Measurements from ENCODE around the gene SOX2. TPM values are rescaled to one million over a fixed set of nuclear protein-coding genes. Genes with fewer than 3 reads are reported as not detected.

The SOX2 gene
- total RNA-seq, 2 donors from 2014 or later, result 0.33 to 1.3 TPM

- DNase-seq, result no peak
- H3K9me3 ChIP-seq, result no peaks in the 10 kb centered on the region
- no peak overlapping the region for H3K4me3 ChIP-seq
- no peak for ATAC-seq
- WGBS, 2 donors, result 11 to 12% methylated on average over 24 of the region's 24 CpGs
- TF ChIP-seq CTCF (IDR thresholded peaks at IDR 0.05) (no peak), POLR2A (IDR thresholded peaks at IDR 0.05) (no peak)
- peaks cover 12% of the 10 kb centered on the region for H3K4me1 ChIP-seq
- H3K27me3 ChIP-seq, result peaks cover 6 to 63% of the 10 kb centered on the region in 2 donors
- intact Hi-C loops (cut with DNase I), result no loop called here
- H3K27ac ChIP-seq, result no peak overlapping the region
- H3K36me3 ChIP-seq (replicated peaks in 1 of 2; ENCODE audit: insufficient read depth in 1 of 2, low read depth in 2 of 2), result no peaks in the 10 kb centered on the region
These were observed 13.5 kb downstream of the SOX2 start for GRCh38 chr3:181725131-181725731.

GRCh38 chr3:181725830-181726229 is 14.1 kb downstream of the SOX2 start:
- Histone ChIP-seq H3K9me3 (no peaks in the 10 kb centered on the region), H3K27ac (no peak overlapping the region)

GRCh38 chr3:181726351-181727330 is 14.9 kb downstream of the SOX2 start:
- H3K9me3 ChIP-seq, result no peaks in the 10 kb centered on the region
- WGBS, 2 donors, result 6 to 9% methylated on average over 57 to 62 of the region's 62 CpGs
- ATAC-seq (no peak), DNase-seq (no peak)
- no peak overlapping the region for H3K4me3 ChIP-seq
- intact Hi-C loops (cut with DNase I), result no loop called here
- H3K27me3 ChIP-seq, result peaks cover 6 to 59% of the 10 kb centered on the region in 2 donors
- no peak overlapping the region for H3K27ac ChIP-seq
- H3K36me3 ChIP-seq (replicated peaks in 1 of 2; ENCODE audit: insufficient read depth in 1 of 2, low read depth in 2 of 2), result no peaks in the 10 kb centered on the region
- TF ChIP-seq POLR2A (IDR thresholded peaks at IDR 0.05) (no peak), CTCF (IDR thresholded peaks at IDR 0.05) (no peak)
- peaks cover 12% of the 10 kb centered on the region for H3K4me1 ChIP-seq

More at GRCh38 chr3:181725830-181726229, 14.1 kb downstream of the SOX2 start:
- peaks cover 6 to 59% of the 10 kb centered on the region in 2 donors for H3K27me3 ChIP-seq
- H3K4me3 ChIP-seq, result no peak overlapping the region
- H3K4me1 ChIP-seq, result peaks cover 12% of the 10 kb centered on the region
- ATAC-seq, result no peak
- no peaks in the 10 kb centered on the region for H3K36me3 ChIP-seq (replicated peaks in 1 of 2; ENCODE audit: insufficient read depth in 1 of 2, low read depth in 2 of 2)
- TF ChIP-seq POLR2A (IDR thresholded peaks at IDR 0.05) (no peak), CTCF (IDR thresholded peaks at IDR 0.05) (no peak)
- WGBS, 2 donors, result 8 to 9% methylated on average over 15 of the region's 15 CpGs
- DNase-seq, result no peak
- intact Hi-C loops (cut with DNase I), result no loop called here

- H3K27ac ChIP-seq, result no peak overlapping the region
- ATAC-seq (no peak), DNase-seq (no peak)
- no peak for TF ChIP-seq POLR2A (IDR thresholded peaks at IDR 0.05)
- TF ChIP-seq CTCF (IDR thresholded peaks at IDR 0.05), result no peak
- intact Hi-C loops (cut with DNase I), result no loop called here
- H3K4me3 ChIP-seq, result no peak overlapping the region
- 8 to 18% methylated on average over 20 to 24 of the region's 24 CpGs for WGBS, 2 donors
- H3K36me3 ChIP-seq (replicated peaks in 1 of 2; ENCODE audit: insufficient read depth in 1 of 2, low read depth in 2 of 2), result no peaks in the 10 kb centered on the region
- H3K4me1 ChIP-seq, result peaks cover 12% of the 10 kb centered on the region
- H3K27me3 ChIP-seq, result peaks cover 6 to 59% of the 10 kb centered on the region in 2 donors
- H3K9me3 ChIP-seq, result no peaks in the 10 kb centered on the region
These were observed 15.8 kb downstream of the SOX2 start for GRCh38 chr3:181727341-181728032.
